Nephron progenitor cell (in vitro differentiated cells): ENCODE results near the gene ITPKA.

ENCODE experiments used
- DNase-seq: peaks from one replicate; pipeline ENCODE4 v3.0.0; 2021
- H3K27ac Mint-ChIP-seq: 2 replicates; pipeline ENCODE4 v1.8.0; 2021; ENCODE audit warnings: mild to moderate bottlenecking, moderate library complexity, mixed read lengths
- H3K27me3 Mint-ChIP-seq: 2 replicates; pipeline ENCODE4 v1.8.0; 2021; ENCODE audit warnings: mild to moderate bottlenecking, low read depth, mixed read lengths; ENCODE audit not compliant: poor library complexity
- H3K36me3 Mint-ChIP-seq: 2 replicates; pipeline ENCODE4 v1.8.0; 2021; ENCODE audit warnings: low read depth, mixed read lengths
- H3K4me1 Mint-ChIP-seq: 2 replicates; pipeline ENCODE4 v1.8.0; 2021; ENCODE audit warnings: mixed read lengths
- H3K4me3 Mint-ChIP-seq: 2 replicates; pipeline ENCODE4 v1.8.0; 2021; ENCODE audit warnings: mild to moderate bottlenecking, moderate library complexity, mixed read lengths
- H3K9me3 Mint-ChIP-seq: 2 replicates; pipeline ENCODE4 v1.8.0; 2021; ENCODE audit warnings: mild to moderate bottlenecking, moderate library complexity, mixed read lengths
- CTCF ChIP-seq: fragments of 200-600 bp; sonication (generic); IDR thresholded peaks from 2 replicates; pipeline ENCODE4 v1.5.0; 2021; ENCODE audit warnings: antibody characterized with exemption

Gene ITPKA

GRCh38 chr15:41550066-41550775, 56.5 kb downstream of the ITPKA start:
- H3K36me3 Mint-ChIP-seq = no peaks in the 10 kb centered on the region
- peaks cover 8% of the 10 kb centered on the region for H3K27me3 Mint-ChIP-seq
- H3K4me1 Mint-ChIP-seq = peaks cover 6% of the 10 kb centered on the region
- no peak for TF ChIP-seq CTCF
- H3K27ac Mint-ChIP-seq = no peak overlapping the region
- H3K4me3 Mint-ChIP-seq = no peak overlapping the region
- H3K9me3 Mint-ChIP-seq = no peaks in the 10 kb centered on the region
- no peak for DNase-seq
